GM18868 (cell line): Measurements from ENCODE around the gene CPLX1.
"Not testable (repeated sequence)": the region's sequence is repeated elsewhere in the genome, so short reads cannot be mapped to it uniquely, and the experiment has no call there.

ENCODE experiments used
- ATAC-seq: cut with Tn5 transposase; IDR thresholded peaks from one replicate; pipeline ENCODE4 v1.9.1; 2021; ENCODE audit warnings: mild to moderate bottlenecking, moderate library complexity; ENCODE audit not compliant: unreplicated experiment

CPLX1 gene

DNA sequence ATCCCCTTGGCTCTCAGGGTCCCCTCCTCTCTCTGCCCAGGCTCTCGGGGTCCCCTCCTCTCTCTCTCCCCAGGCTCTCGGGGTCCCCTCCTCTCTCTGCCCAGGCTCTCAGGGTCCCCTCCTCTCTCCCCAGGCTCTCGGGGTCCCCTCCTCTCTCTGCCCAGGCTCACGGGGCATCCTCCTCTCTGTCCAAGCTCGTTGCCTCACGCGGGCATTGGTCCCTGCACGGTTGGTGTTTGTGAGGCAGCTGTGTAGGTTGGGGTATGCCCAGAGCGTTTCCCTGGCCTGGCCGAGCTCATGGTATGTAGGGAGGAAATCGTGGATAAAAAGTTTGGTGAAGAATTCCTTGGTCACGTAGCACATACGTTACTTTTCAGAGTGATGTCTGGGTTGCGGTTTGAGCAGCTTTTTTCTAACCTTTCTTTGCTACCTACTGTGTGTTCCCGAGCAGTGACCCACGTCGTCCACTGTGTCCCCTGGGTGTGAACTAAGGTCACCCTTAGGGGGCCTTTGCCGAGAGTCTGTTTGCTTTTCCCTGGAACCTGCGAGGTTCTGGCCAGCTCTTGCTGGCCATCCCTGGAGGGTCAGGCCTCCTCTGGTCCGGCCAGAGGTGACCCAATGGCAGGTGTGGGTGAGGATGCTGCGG is 83.7 kb downstream of the CPLX1 start:
- no peak for ATAC-seq

- ATAC-seq, result no peak
These were observed 85.2 kb downstream of the CPLX1 start for GRCh38 chr4:740656-741282.

DNA sequence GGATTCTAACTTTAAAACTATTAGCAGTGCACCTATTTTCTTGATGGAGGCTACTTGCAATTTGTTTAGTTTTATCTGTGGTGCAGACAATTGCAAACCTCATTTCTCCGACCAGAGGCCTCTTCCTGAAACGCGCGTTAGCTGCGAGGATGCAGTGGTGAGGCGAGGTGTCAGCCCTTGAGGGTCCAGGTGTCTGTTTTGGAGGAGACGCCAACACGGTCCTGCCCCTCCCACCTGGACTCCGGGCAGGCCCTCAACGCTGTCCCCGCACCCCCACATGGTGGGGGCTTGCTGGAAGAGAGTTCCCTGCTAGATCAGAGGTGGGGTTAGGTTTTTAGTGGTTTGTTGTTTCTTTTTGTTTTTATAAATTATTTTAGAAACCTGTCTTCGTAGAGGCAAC is 85.9 kb downstream of the CPLX1 start:
- ATAC-seq, result no peak

DNA sequence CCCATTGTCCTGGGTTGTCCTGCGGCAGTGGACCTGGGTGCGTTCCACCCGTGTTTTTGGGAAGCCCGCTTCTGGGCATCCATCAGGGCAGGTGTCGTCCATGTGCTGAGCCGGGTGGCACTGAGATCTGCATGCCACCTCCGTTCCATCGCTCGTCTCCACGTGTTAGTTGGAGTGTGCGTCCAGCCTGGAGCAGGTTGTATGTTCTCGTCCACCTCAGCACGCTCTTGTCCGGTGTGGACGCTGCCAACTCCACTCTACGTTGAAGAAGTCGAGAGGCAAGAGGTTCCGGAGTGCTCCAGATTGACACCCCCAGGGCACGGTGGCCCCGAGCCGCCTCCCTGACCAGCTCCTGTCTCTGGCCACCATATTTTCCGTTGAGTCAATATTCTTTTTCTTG is 86.4 kb downstream of the CPLX1 start:
- ATAC-seq, result no peak

- ATAC-seq, result no peak
These were observed 87.1 kb downstream of the CPLX1 start for GRCh38 chr4:738781-739280.

- not testable (repeated sequence) for ATAC-seq
These were observed 89.4 kb downstream of the CPLX1 start for GRCh38 chr4:736561-736960.

GRCh38 chr4:735583-735982 is 90.3 kb downstream of the CPLX1 start:
- ATAC-seq, result no peak
